Esophagus muscularis mucosa (tissue), 4 donors: Measurements from ENCODE around the gene QKI. TPM values are rescaled to one million over a fixed set of nuclear protein-coding genes. Genes with fewer than 3 reads are reported as not detected.
"Not testable (repeated sequence)": the region's sequence is repeated elsewhere in the genome, so short reads cannot be mapped to it uniquely, and the experiment has no call there.

ENCODE experiments used
- DNase-seq: peaks from one replicate; pipeline ENCODE4 v3.0.0-alpha.2; 2017; ENCODE audit errors: extremely low spot score
- H3K27ac ChIP-seq, 4 donors: fragments of 200-600 bp; sonication (generic); replicated peaks in 1 of 4; 1 replicate in 3 of 4; 2 replicates in 1 of 4; pipeline ENCODE4 v1.5.1; 2016 to 2019; ENCODE audit warnings: mild to moderate bottlenecking in 1 of 4
- H3K27me3 ChIP-seq, 4 donors: fragments of 200-600 bp; sonication (generic); one replicate each; pipeline versions ENCODE4 v1.5.1 to v1.6.0; 2016 to 2019
- H3K36me3 ChIP-seq, 4 donors: fragments of 200-600 bp; sonication (generic); one replicate each; pipeline ENCODE4 v1.5.1; 2016 to 2019
- H3K4me1 ChIP-seq, 4 donors: fragments of 200-600 bp; sonication (generic); one replicate each; pipeline ENCODE4 v1.5.1; 2016 to 2019
- H3K4me3 ChIP-seq, 4 donors: fragments of 200-600 bp; sonication (generic); 1 replicate in 2 of 4; 2 replicates in 2 of 4; pipeline ENCODE4 v1.5.1; 2016 to 2019; ENCODE audit warnings: mild to moderate bottlenecking in 4 of 4, moderate library complexity in 1 of 4
- H3K9me3 ChIP-seq, 4 donors: fragments of 200-600 bp; sonication (generic); 1 replicate in 3 of 4; 2 replicates in 1 of 4; pipeline ENCODE4 v1.5.1; 2016 to 2019
- EP300 ChIP-seq: sonication (generic); formaldehyde crosslinking; IDR thresholded peaks from one replicate; pipeline ENCODE4 v1.6.1; 2017; ENCODE audit warnings: antibody characterized with exemption
- POLR2A ChIP-seq: fragments of 450-650 bp; IDR thresholded peaks from one replicate; pipeline ENCODE4 v1.6.1; 2017; ENCODE audit warnings: antibody characterized with exemption, moderate library complexity, mild to moderate bottlenecking, low read depth
- POLR2AphosphoS5 ChIP-seq, 2 donors: sonication (generic); formaldehyde crosslinking; IDR thresholded peaks; one replicate each; pipeline ENCODE4 v1.6.1; 2017; ENCODE audit warnings: antibody characterized with exemption in 2 of 2
- WGBS: methylation state at CpG from one replicate; pipeline ENCODE4 v1.1.5; 2018; 5-methylcytosine and 5-hydroxymethylcytosine counted together
- intact Hi-C: fragments of 100-400 bp; cut with DNase I; formaldehyde crosslinking; loops from one replicate; pipeline ENCODE4 v1.15.1; 2023
- total RNA-seq, 4 donors: library from RNA; depleted of rRNA; stranded (reverse); fragments of >200 nt; gene quantifications; one replicate each; pipeline versions ENCODE4 v1.1.0 to v1.2.1, GENCODE V29; 2016
- TF ChIP-seq, protein P1 (sequence below), 3 experiments: fragments of 200-600 bp in 2 of 3; fragments of 450-650 bp in 1 of 3; sonication (generic) in 2 of 3; IDR thresholded peaks; one replicate each; pipeline ENCODE4 v1.5.1; 2017 to 2019; ENCODE audit warnings: antibody characterized with exemption in 3 of 3, mild to moderate bottlenecking in 2 of 3, moderate library complexity in 1 of 3

The QKI gene
- total RNA-seq, 4 donors from 2014 or later = 176 to 290 (median 237) TPM

DNA sequence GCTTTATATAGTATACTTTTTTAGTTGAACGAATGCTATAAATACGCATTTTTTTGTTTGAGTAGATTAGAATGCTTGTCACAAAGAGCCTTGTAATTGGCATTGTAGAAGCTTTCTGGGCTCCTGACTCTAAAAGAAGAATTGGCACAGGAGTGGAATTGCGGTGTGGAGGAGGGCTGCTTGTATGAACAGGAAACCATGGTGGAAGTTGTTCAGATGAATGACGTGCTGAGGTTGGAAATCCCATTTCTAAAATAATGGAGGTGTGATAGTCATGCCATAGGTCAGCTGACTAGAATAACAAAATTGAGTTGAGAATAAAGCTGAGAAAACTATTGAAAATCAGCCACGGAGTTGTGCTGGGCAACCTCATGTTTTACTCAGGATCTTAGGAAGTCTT, 174.9 kb downstream of the QKI start:
- TF ChIP-seq POLR2A = no peak
- TF ChIP-seq, protein P1, sequence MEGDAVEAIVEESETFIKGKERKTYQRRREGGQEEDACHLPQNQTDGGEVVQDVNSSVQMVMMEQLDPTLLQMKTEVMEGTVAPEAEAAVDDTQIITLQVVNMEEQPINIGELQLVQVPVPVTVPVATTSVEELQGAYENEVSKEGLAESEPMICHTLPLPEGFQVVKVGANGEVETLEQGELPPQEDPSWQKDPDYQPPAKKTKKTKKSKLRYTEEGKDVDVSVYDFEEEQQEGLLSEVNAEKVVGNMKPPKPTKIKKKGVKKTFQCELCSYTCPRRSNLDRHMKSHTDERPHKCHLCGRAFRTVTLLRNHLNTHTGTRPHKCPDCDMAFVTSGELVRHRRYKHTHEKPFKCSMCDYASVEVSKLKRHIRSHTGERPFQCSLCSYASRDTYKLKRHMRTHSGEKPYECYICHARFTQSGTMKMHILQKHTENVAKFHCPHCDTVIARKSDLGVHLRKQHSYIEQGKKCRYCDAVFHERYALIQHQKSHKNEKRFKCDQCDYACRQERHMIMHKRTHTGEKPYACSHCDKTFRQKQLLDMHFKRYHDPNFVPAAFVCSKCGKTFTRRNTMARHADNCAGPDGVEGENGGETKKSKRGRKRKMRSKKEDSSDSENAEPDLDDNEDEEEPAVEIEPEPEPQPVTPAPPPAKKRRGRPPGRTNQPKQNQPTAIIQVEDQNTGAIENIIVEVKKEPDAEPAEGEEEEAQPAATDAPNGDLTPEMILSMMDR (IDR thresholded peaks at IDR 0.05) = no peak
- H3K4me1 ChIP-seq = peaks cover 11 to 25% (median 13%) of the 10 kb centered on the region in 4 donors
- H3K36me3 ChIP-seq = no peaks in the 10 kb centered on the region
- H3K4me3 ChIP-seq = no peak overlapping the region
- intact Hi-C loops = no loop called here
- 81% methylated on average over 5 of the region's 5 CpGs for WGBS
- H3K9me3 ChIP-seq = no peaks in the 10 kb centered on the region
- no peak overlapping the region for H3K27ac ChIP-seq
- H3K27me3 ChIP-seq = no peaks in the 10 kb centered on the region
- no peak for DNase-seq

DNA sequence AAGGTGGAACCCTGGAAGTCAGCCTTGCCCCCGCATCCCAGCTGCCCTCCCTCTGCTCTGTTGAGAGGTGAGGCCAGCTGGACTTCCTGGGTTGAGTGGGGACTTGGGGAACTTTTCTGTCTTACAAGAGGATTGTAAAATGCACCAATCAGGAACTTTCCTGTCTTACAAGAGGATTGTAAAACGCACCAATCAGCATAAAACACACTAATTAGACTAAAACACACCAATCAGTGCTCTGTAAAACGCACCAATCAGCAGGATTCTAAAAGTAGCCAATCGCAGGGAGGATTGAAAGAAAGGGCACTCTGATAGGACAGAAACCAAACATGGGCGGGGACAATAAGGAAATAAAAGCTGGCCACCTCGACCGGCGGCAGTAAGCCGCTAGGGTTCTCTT, 175.6 kb downstream of the QKI start:
- intact Hi-C loops, DNase-seq, H3K27me3 ChIP-seq, H3K9me3 ChIP-seq, H3K36me3 ChIP-seq, H3K27ac ChIP-seq, H3K4me3 ChIP-seq: not testable (repeated sequence)
- 94% methylated on average over 9 of the region's 9 CpGs for WGBS
- H3K4me1 ChIP-seq = peaks cover 11 to 21% (median 13%) of the 10 kb centered on the region in 4 donors

DNA sequence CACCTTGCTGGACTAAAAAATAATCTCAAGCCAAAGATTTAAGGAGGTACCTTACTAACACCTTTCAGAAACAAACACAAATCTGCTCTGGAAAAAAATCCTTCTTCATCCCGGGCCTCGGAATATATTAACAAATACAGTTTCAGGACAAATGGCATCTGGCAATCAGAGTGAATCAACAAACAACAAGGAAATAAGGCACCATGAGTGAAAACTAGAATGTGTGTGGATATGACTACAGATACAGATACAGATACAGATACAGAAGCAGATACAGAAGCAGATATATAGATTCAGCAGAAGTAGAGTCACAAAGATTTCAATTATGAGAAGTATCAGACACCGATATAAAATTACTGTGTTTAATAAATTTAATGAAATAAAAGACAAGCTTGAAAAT, 178.4 kb downstream of the QKI start:
- WGBS = 94% methylated on average over 3 of the region's 3 CpGs
- no peak overlapping the region for H3K27ac ChIP-seq
- no peak overlapping the region for H3K4me3 ChIP-seq
- H3K27me3 ChIP-seq = no peaks in the 10 kb centered on the region
- intact Hi-C loops = no loop called here
- peaks cover 0 to 5% (median 0%) of the 10 kb centered on the region in 4 donors for H3K9me3 ChIP-seq
- DNase-seq = no peak
- H3K36me3 ChIP-seq = no peaks in the 10 kb centered on the region
- H3K4me1 ChIP-seq = no peaks in the 10 kb centered on the region
- TF ChIP-seq, protein P1 (IDR thresholded peaks at IDR 0.05) = no peak
- TF ChIP-seq POLR2A (no peak), POLR2AphosphoS5 (IDR thresholded peaks at IDR 0.05) (no peak), EP300 (no peak)

DNA sequence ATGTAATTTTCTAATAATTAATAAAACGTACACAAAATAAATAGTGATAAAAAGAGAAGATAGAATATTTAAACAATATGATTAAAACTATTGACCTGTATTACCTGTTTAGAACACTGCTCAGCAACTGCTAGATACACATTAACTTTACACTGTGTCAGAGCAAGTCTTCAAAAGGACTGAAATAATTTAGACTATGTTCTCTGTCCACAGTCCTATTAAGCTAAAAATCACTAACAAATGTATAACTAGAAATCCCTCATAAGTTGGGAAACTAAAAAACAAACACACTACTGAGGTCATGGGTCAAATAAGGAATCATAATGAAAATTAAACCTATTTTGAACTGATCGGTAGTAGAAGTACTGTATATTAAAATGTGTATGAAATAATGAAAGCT, 181.7 kb downstream of the QKI start:
- H3K27me3 ChIP-seq = no peaks in the 10 kb centered on the region
- WGBS = 94% methylated on average over 2 of the region's 2 CpGs
- H3K36me3 ChIP-seq = no peaks in the 10 kb centered on the region
- intact Hi-C loops = no loop called here
- H3K27ac ChIP-seq = no peak overlapping the region
- H3K4me1 ChIP-seq = no peaks in the 10 kb centered on the region
- DNase-seq = no peak
- no peak overlapping the region for H3K4me3 ChIP-seq
- no peak for TF ChIP-seq EP300
- TF ChIP-seq, protein P1 (IDR thresholded peaks at IDR 0.05) = no peak
- TF ChIP-seq POLR2A = no peak
- TF ChIP-seq POLR2AphosphoS5 (IDR thresholded peaks at IDR 0.05) = no peak
- H3K9me3 ChIP-seq = peaks cover 0 to 5% (median 0%) of the 10 kb centered on the region in 4 donors

DNA sequence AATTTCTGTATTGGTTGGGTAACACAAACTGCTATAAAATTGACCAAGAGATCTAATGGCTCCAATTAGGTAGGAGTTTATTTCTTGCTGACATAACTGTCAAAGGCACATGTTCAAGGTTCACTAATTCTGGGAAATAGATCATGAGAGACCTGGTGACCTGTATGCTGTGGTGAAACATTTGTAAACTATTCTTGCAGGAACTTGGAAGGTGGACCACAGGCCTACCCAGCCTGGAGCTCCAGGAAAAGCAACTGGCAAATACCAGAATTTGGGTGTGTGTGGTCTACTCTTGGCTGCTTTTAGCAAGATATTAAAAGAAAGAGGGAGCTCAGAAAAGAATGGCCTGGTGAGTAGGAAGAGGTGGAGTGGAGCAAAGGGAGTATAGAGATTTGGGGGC, 184.6 kb downstream of the QKI start:
- no peak for TF ChIP-seq EP300
- TF ChIP-seq POLR2A = no peak
- TF ChIP-seq, protein P1 (IDR thresholded peaks at IDR 0.05) = no peak
- no peak for TF ChIP-seq POLR2AphosphoS5 (IDR thresholded peaks at IDR 0.05)
- H3K4me3 ChIP-seq = no peak overlapping the region
- intact Hi-C loops = no loop called here

More for the DNA sequence above, 184.6 kb downstream of the QKI start:
- H3K27me3 ChIP-seq = no peaks in the 10 kb centered on the region
- no peaks in the 10 kb centered on the region for H3K4me1 ChIP-seq
- H3K36me3 ChIP-seq = no peaks in the 10 kb centered on the region
- H3K27ac ChIP-seq = no peak overlapping the region
- H3K9me3 ChIP-seq = peaks cover 0 to 5% (median 0%) of the 10 kb centered on the region in 4 donors
- DNase-seq = peak; percentile 77
